AG08396 (cell line): ENCODE measurements around the gene HSPBP1.

Source experiments
- DNase-seq: peaks from one replicate; pipeline ENCODE4 v3.0.0; 2012; ENCODE audit warnings: low spot score, mixed read lengths

The HSPBP1 gene

GRCh38 chr19:55255618-55256423 lies 24.1 kb downstream of the HSPBP1 start:
- peak; percentile 58 for DNase-seq

GRCh38 chr19:55254625-55254977 lies 25.3 kb downstream of the HSPBP1 start:
- DNase-seq, result no peak

GRCh38 chr19:55253842-55254624 lies 25.9 kb downstream of the HSPBP1 start:
- no peak for DNase-seq

GRCh38 chr19:55252760-55253663 lies 26.9 kb downstream of the HSPBP1 start:
- DNase-seq, result no peak

GRCh38 chr19:55251341-55252081 lies 28.4 kb downstream of the HSPBP1 start:
- no peak for DNase-seq

GRCh38 chr19:55250262-55251036 lies 29.5 kb downstream of the HSPBP1 start:
- no peak for DNase-seq

GRCh38 chr19:55249841-55250240 lies 30.1 kb downstream of the HSPBP1 start:
- no peak for DNase-seq

- no peak for DNase-seq
Measured at GRCh38 chr19:55248704-55249103, 31.2 kb downstream of the HSPBP1 start.

- DNase-seq, result no peak
Measured at GRCh38 chr19:55248166-55248675, 31.7 kb downstream of the HSPBP1 start.

- no peak for DNase-seq
Measured at GRCh38 chr19:55247621-55248099, 32.2 kb downstream of the HSPBP1 start.

- no peak for DNase-seq
Measured at GRCh38 chr19:55246462-55247451, 33.2 kb downstream of the HSPBP1 start.

- no peak for DNase-seq
Measured at GRCh38 chr19:55245236-55245904, 34.5 kb downstream of the HSPBP1 start.

GRCh38 chr19:55244004-55244680 lies 35.8 kb downstream of the HSPBP1 start:
- no peak for DNase-seq

- DNase-seq, result no peak
Measured at GRCh38 chr19:55242517-55242916, 37.4 kb downstream of the HSPBP1 start.

- no peak for DNase-seq
Measured at GRCh38 chr19:55241935-55242464, 37.9 kb downstream of the HSPBP1 start.

- DNase-seq, result no peak
Measured at GRCh38 chr19:55241143-55241934, 38.6 kb downstream of the HSPBP1 start.

GRCh38 chr19:55240713-55241020 lies 39.2 kb downstream of the HSPBP1 start:
- DNase-seq, result no peak
